Mesothelial cell of epicardium (in vitro differentiated cells): ENCODE data around the gene SMC1A. TPM values are rescaled to one million over a fixed set of nuclear protein-coding genes. Genes with fewer than 3 reads are reported as not detected.

Experiments
- DNase-seq, 2 experiments: peaks; one replicate each; pipeline ENCODE4 v3.0.0; 2021; ENCODE audit warnings: low spot score in 2 of 2; ENCODE audit not compliant: unreplicated experiment in 2 of 2
- H3K27ac Mint-ChIP-seq: 2 replicates; pipeline ENCODE4 v1.8.0; 2021; ENCODE audit warnings: mixed read lengths
- H3K27me3 Mint-ChIP-seq: 2 replicates; pipeline ENCODE4 v1.8.0; 2021; ENCODE audit warnings: low read depth, mixed read lengths
- H3K36me3 Mint-ChIP-seq: 2 replicates; pipeline ENCODE4 v1.8.0; 2021; ENCODE audit warnings: mixed read lengths
- H3K4me1 Mint-ChIP-seq: 2 replicates; pipeline ENCODE4 v1.8.0; 2021; ENCODE audit warnings: mixed read lengths
- H3K4me3 Mint-ChIP-seq: 2 replicates; pipeline ENCODE4 v1.8.0; 2021; ENCODE audit warnings: mild to moderate bottlenecking, moderate library complexity, mixed read lengths
- H3K9me3 Mint-ChIP-seq: 2 replicates; pipeline ENCODE4 v1.8.0; 2021; ENCODE audit warnings: mixed read lengths
- total RNA-seq: library from RNA; stranded (reverse); gene quantifications from 3 replicates; pipeline ENCODE4 v1.2.1, GENCODE V29; 2021
- TF ChIP-seq, protein P1 (sequence below): fragments of 200-600 bp; sonication (generic); IDR thresholded peaks from one replicate; pipeline ENCODE4 v1.5.0; 2021; ENCODE audit warnings: antibody characterized with exemption; ENCODE audit not compliant: unreplicated experiment

The SMC1A gene
- total RNA-seq, 1 donor from 2014 or later = 65.1 TPM

GRCh38 chrX:53395605-53396298 lies 26.7 kb downstream of the SMC1A start:
- TF ChIP-seq, protein P1, sequence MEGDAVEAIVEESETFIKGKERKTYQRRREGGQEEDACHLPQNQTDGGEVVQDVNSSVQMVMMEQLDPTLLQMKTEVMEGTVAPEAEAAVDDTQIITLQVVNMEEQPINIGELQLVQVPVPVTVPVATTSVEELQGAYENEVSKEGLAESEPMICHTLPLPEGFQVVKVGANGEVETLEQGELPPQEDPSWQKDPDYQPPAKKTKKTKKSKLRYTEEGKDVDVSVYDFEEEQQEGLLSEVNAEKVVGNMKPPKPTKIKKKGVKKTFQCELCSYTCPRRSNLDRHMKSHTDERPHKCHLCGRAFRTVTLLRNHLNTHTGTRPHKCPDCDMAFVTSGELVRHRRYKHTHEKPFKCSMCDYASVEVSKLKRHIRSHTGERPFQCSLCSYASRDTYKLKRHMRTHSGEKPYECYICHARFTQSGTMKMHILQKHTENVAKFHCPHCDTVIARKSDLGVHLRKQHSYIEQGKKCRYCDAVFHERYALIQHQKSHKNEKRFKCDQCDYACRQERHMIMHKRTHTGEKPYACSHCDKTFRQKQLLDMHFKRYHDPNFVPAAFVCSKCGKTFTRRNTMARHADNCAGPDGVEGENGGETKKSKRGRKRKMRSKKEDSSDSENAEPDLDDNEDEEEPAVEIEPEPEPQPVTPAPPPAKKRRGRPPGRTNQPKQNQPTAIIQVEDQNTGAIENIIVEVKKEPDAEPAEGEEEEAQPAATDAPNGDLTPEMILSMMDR = no peak
- no peak overlapping the region for H3K27ac Mint-ChIP-seq

GRCh38 chrX:53383376-53384076 lies 38.9 kb downstream of the SMC1A start:
- peak overlapping the region; percentile 82 for H3K27ac Mint-ChIP-seq
- peaks cover 15% of the 10 kb centered on the region for H3K36me3 Mint-ChIP-seq
- H3K27me3 Mint-ChIP-seq = no peaks in the 10 kb centered on the region
- H3K4me3 Mint-ChIP-seq = no peak overlapping the region
- H3K4me1 Mint-ChIP-seq = no peaks in the 10 kb centered on the region
- DNase-seq = no peak
- TF ChIP-seq, protein P1 = no peak
- H3K9me3 Mint-ChIP-seq = peaks cover 8% of the 10 kb centered on the region

More at GRCh38 chrX:53395605-53396298, 26.7 kb downstream of the SMC1A start:
- Mint-ChIP-seq H3K4me1 (no peaks in the 10 kb centered on the region), H3K27me3 (no peaks in the 10 kb centered on the region), H3K4me3 (no peak overlapping the region), H3K36me3 (peaks cover 10% of the 10 kb centered on the region), H3K9me3 (peaks cover 12% of the 10 kb centered on the region)
- no peak for DNase-seq

DNA sequence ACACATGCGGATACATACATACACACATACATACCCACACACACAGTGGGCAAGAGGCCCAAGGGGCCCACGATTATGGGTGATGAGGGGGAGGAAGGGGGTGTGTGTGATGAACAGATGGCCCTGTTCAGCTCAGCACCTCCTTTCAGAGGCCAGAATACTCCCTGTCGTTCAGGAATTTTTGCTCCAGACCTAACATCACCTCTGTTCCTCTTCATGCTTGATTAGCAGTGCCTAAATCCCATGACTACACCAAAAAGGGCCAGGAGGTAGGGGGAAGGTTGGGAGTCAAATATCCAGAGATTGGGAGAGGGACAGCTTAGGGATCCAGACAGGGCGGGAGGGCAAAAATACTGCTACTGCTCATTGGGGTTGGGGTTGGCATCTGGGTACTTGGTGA lies 42.7 kb downstream of the SMC1A start:
- Mint-ChIP-seq H3K9me3 (peaks cover 13% of the 10 kb centered on the region), H3K4me3 (no peak overlapping the region), H3K4me1 (no peaks in the 10 kb centered on the region), H3K36me3 (peaks cover 17% of the 10 kb centered on the region), H3K27ac (no peak overlapping the region), H3K27me3 (no peaks in the 10 kb centered on the region)
- TF ChIP-seq, protein P1 = no peak
- DNase-seq = no peak

- Mint-ChIP-seq H3K36me3 (peaks cover 20% of the 10 kb centered on the region), H3K27ac (no peak overlapping the region), H3K4me3 (no peak overlapping the region), H3K9me3 (peaks cover 18% of the 10 kb centered on the region), H3K4me1 (no peaks in the 10 kb centered on the region), H3K27me3 (no peaks in the 10 kb centered on the region)
- DNase-seq = no peak
- TF ChIP-seq, protein P1 = no peak
These were observed 43.3 kb downstream of the SMC1A start for GRCh38 chrX:53379008-53379710.

DNA sequence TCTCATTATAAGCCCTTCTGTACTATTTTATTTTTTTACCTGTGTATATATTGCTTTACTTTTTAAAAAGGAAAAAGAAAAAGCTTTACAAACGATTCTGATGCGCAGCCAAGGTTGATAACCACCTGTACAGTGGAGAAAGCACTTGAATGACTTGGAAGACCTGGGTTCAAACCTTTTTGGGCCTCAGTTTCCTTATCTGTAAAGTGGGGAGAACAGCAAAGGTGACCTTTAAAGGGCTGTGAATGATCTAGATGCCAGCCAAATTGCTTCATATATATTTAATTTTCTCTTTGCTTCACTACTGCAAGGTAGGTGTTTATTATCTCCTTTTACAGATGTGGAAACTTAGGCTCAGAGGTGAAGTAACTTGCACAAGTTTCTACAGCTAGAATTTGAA lies 45.0 kb downstream of the SMC1A start:
- Mint-ChIP-seq H3K27me3 (no peaks in the 10 kb centered on the region), H3K9me3 (peaks cover 24% of the 10 kb centered on the region), H3K36me3 (peaks cover 20% of the 10 kb centered on the region), H3K4me3 (no peak overlapping the region), H3K27ac (no peak overlapping the region), H3K4me1 (no peaks in the 10 kb centered on the region)
- TF ChIP-seq, protein P1 = no peak
- no peak for DNase-seq
